GM18526 (cell line): ENCODE measurements around the gene CRB3.

ENCODE experiments used
- POLR2A ChIP-seq: IDR thresholded peaks from 3 replicates; pipeline ENCODE4 v1.6.1; 2011; ENCODE audit not compliant: insufficient read length; ENCODE audit errors: extremely low read depth

Gene CRB3

GRCh38 chr19:6473647-6474046 is 9.6 kb downstream of the CRB3 start:
- no peak for TF ChIP-seq POLR2A

GRCh38 chr19:6475321-6476108 is 11.4 kb downstream of the CRB3 start:
- no peak for TF ChIP-seq POLR2A

GRCh38 chr19:6476155-6476895 is 12.3 kb downstream of the CRB3 start:
- TF ChIP-seq POLR2A: no peak

GRCh38 chr19:6476896-6477431 is 12.9 kb downstream of the CRB3 start:
- no peak for TF ChIP-seq POLR2A

- TF ChIP-seq POLR2A: no peak
These were observed 14.7 kb downstream of the CRB3 start for GRCh38 chr19:6478815-6479214.

GRCh38 chr19:6479836-6480398 is 15.8 kb downstream of the CRB3 start:
- no peak for TF ChIP-seq POLR2A

- no peak for TF ChIP-seq POLR2A
These were observed 16.9 kb downstream of the CRB3 start for GRCh38 chr19:6480848-6481415.

- peak; percentile 75 for TF ChIP-seq POLR2A
These were observed 17.7 kb downstream of the CRB3 start, which contains the start of gene DENND1C for GRCh38 chr19:6481541-6482342. Gene DENND1C, minus strand, starts transcription at chr19:6481787. Its CDS starts 92 bp downstream, at chr19:6481695.

- TF ChIP-seq POLR2A: no peak
These were observed 18.2 kb downstream of the CRB3 start for GRCh38 chr19:6482343-6482686.

- no peak for TF ChIP-seq POLR2A
These were observed 19.2 kb downstream of the CRB3 start for GRCh38 chr19:6483235-6483634.

GRCh38 chr19:6484230-6484629 is 20.2 kb downstream of the CRB3 start:
- no peak for TF ChIP-seq POLR2A

GRCh38 chr19:6484831-6485230 is 20.8 kb downstream of the CRB3 start:
- TF ChIP-seq POLR2A: no peak

- TF ChIP-seq POLR2A: peak; percentile 38
These were observed 25.4 kb downstream of the CRB3 start for GRCh38 chr19:6489278-6490061.

- no peak for TF ChIP-seq POLR2A
These were observed 26.1 kb downstream of the CRB3 start for GRCh38 chr19:6490134-6490533.
